CD8-positive, alpha-beta memory T cell (primary cell): ENCODE results near the gene PAX5. TPM values are rescaled to one million over a fixed set of nuclear protein-coding genes. Genes with fewer than 3 reads are reported as not detected.

Experiments used
- CTCF ChIA-PET: fragments of 350-600 bp; sonication (Branson Sonifier 250); formaldehyde crosslinking; loops from one replicate; lab custom pipeline; 2021; ENCODE audit warnings: antibody characterized with exemption; lab: Charles Lee
- POLR2A ChIA-PET: fragments of 350-600 bp; sonication (Branson Sonifier 250); formaldehyde crosslinking; loops from one replicate; lab custom pipeline; 2021; ENCODE audit warnings: antibody characterized with exemption; lab: Charles Lee
- DNase-seq, 5 donors: peaks; one replicate each; pipeline versions ENCODE4 v3.0.0 to v3.0.0-alpha.2; 2020 to 2022; ENCODE audit warnings: mixed read lengths in 1 of 5
- H3K27ac ChIP-seq: one replicate; pipeline ENCODE4 v1.7.0; 2013; ENCODE audit warnings: low read depth, mild to moderate bottlenecking, low read length, moderate library complexity
- H3K27me3 ChIP-seq: 2 replicates; pipeline ENCODE4 v1.7.0; 2013; ENCODE audit warnings: low read length, mild to moderate bottlenecking; ENCODE audit not compliant: insufficient read depth, poor library complexity, severe bottlenecking
- H3K36me3 ChIP-seq: 2 replicates; pipeline ENCODE4 v1.7.0; 2013; ENCODE audit warnings: mild to moderate bottlenecking, low read length, moderate library complexity; ENCODE audit not compliant: insufficient read depth
- H3K4me1 ChIP-seq: 2 replicates; pipeline ENCODE4 v1.7.0; 2013; ENCODE audit warnings: mild to moderate bottlenecking, low read length, moderate library complexity; ENCODE audit not compliant: insufficient read depth
- H3K4me3 ChIP-seq: 2 replicates; pipeline ENCODE4 v1.7.0; 2013; ENCODE audit warnings: mild to moderate bottlenecking, low read length
- H3K9me3 ChIP-seq: 2 replicates; pipeline ENCODE4 v1.7.0; 2013; ENCODE audit warnings: mild to moderate bottlenecking, low read length
- H3K27ac Mint-ChIP-seq, 8 donors: one replicate each; pipeline ENCODE4 v1.8.0; 2020 to 2021; ENCODE audit warnings: mixed read lengths in 8 of 8, mild to moderate bottlenecking in 6 of 8, inconsistent platforms in 3 of 8, moderate library complexity in 3 of 8
- H3K27me3 Mint-ChIP-seq, 2 donors: one replicate each; pipeline ENCODE4 v1.8.0; 2020 to 2021; ENCODE audit warnings: mixed read lengths in 2 of 2, mild to moderate bottlenecking in 1 of 2, moderate library complexity in 1 of 2
- H3K36me3 Mint-ChIP-seq, 3 donors: one replicate each; pipeline ENCODE4 v1.8.0; 2020 to 2021; ENCODE audit warnings: mixed read lengths in 3 of 3, inconsistent platforms in 1 of 3, mild to moderate bottlenecking in 1 of 3
- H3K4me1 Mint-ChIP-seq, 3 donors: one replicate each; pipeline ENCODE4 v1.8.0; 2020 to 2021; ENCODE audit warnings: mixed read lengths in 3 of 3, inconsistent platforms in 1 of 3, mild to moderate bottlenecking in 1 of 3
- H3K4me3 Mint-ChIP-seq, 7 donors: one replicate each; pipeline ENCODE4 v1.8.0; 2020 to 2021; ENCODE audit warnings: mixed read lengths in 7 of 7, mild to moderate bottlenecking in 6 of 7, moderate library complexity in 4 of 7, inconsistent platforms in 2 of 7
- H3K9me3 Mint-ChIP-seq, 5 donors: one replicate each; pipeline ENCODE4 v1.8.0; 2020 to 2022; ENCODE audit warnings: mixed read lengths in 5 of 5, mild to moderate bottlenecking in 3 of 5, moderate library complexity in 2 of 5, inconsistent platforms in 1 of 5
- polyA plus RNA-seq: library from polyadenylated mRNA; unstranded; fragments of 300-500 nt; fragmentation: Illumina TruSeq; gene quantifications from one replicate; pipeline ENCODE4 v1.2.3, GENCODE V29; 2021
- total RNA-seq, 2 experiments: library from RNA; stranded (reverse); gene quantifications; one replicate each; pipeline ENCODE4 v1.2.3, GENCODE V29; 2021

PAX5 gene
- total and polyA plus RNA-seq, 3 experiments from 2014 or later, result 0.18 to 0.29 TPM; not detected in 1

DNA sequence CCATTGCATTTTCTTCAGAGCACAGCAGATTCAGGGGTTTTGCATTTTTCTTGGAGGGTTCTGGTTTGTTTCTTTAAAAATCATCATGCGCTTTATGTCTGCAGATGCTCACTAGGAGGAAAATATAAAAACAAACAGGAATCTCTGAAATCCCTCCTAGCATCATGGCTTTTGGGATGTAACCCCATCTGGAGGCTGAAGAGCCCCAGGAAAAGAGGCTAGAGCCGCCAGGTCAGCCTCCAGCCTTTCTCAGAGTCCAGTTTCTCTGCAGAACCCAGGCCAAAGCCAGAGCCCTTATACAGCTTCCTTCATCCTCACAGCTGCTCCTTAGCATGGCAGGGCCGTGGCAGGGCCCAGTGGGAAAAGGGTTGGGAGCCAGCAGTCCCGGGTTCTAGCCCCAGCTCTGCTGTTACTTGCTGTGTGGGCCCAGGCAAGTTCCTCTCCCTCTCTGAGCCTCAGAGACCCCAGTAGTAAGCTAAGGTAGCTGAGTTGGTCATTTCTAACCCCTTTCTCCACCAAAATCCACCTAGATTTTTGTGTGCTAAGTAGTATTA is 62.1 kb downstream of the PAX5 start:
- no peaks in the 10 kb centered on the region for H3K4me1 ChIP-seq
- POLR2A ChIA-PET, result no interaction called here
- CTCF ChIA-PET, result interaction anchor here (1.8 kb wide), 1 partner anchor 13 kb away, joined by 3 read pairs; no protein-coding TSS in a partner anchor

DNA sequence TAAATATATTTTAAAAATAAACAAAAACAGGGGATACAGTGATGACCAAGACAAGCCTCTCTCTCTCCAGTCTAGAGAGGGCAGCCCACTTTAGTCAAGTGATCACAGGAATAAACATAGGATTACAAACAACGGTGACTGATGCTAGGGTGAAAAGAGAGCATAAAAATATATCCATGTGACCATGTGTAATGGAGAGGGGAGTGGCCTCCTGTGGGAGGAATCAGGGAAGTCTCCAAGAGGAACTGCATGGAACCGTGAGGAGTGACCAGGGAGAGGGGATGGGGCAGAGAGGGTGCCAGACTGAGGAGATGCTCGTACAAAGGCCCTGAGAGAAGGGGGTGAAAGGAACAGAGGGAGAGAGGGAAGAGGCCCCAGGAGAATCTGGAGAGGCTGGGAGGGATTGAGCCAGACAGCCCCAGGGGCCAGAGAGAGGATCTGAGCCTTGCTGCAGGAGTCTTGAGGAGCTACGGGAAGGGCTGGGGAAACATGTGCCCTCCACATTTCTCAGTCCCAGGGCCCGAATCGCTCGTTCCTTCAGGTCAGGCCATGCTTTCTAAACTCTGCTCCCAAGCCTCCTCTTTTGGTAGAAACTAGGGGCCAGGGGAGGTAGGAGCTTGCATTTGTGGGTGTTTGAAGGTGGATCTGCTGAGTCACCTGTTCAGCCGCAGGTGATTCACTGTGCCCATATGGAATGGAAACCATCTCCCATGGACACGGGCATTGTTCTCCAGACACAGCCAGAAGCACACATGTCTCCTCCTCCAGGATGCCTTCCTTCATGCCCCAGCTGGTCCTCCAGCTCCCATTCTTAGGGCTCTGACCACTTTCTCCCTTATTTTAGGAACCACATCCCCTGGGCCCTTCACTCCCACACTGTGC is 63.8 kb downstream of the PAX5 start:
- POLR2A ChIA-PET, result no interaction called here
- no peak overlapping the region for H3K27ac ChIP-seq

More for the DNA sequence above, 62.1 kb downstream of the PAX5 start:
- Histone ChIP-seq H3K27ac (no peak overlapping the region), H3K27me3 (no peaks in the 10 kb centered on the region), H3K36me3 (no peaks in the 10 kb centered on the region), H3K9me3 (no peaks in the 10 kb centered on the region), H3K4me3 (no peak overlapping the region)
- Mint-ChIP-seq H3K9me3 (no peaks in the 10 kb centered on the region), H3K4me1 (no peaks in the 10 kb centered on the region), H3K4me3 (no peak overlapping the region), H3K27me3 (peaks cover 10 to 18% of the 10 kb centered on the region in 2 donors), H3K36me3 (no peaks in the 10 kb centered on the region), H3K27ac (no peak overlapping the region)
- DNase-seq, result no peak

GRCh38 chr9:36969216-36969771 is 64.8 kb downstream of the PAX5 start:
- no peaks in the 10 kb centered on the region for H3K9me3 ChIP-seq
- ChIA-PET CTCF (no interaction called here), POLR2A (no interaction called here)
- H3K27me3 Mint-ChIP-seq, result peaks cover 0 to 5% of the 10 kb centered on the region in 2 donors
- DNase-seq, result no peak
- no peaks in the 10 kb centered on the region for H3K27me3 ChIP-seq
- no peak overlapping the region for H3K4me3 ChIP-seq
- H3K27ac Mint-ChIP-seq, result no peak overlapping the region
- no peaks in the 10 kb centered on the region for H3K9me3 Mint-ChIP-seq
- no peaks in the 10 kb centered on the region for H3K4me1 Mint-ChIP-seq
- no peaks in the 10 kb centered on the region for H3K36me3 Mint-ChIP-seq
- H3K4me1 ChIP-seq, result no peaks in the 10 kb centered on the region
- no peak overlapping the region for H3K4me3 Mint-ChIP-seq
- no peaks in the 10 kb centered on the region for H3K36me3 ChIP-seq
- no peak overlapping the region for H3K27ac ChIP-seq

More for the DNA sequence above, 63.8 kb downstream of the PAX5 start:
- Histone ChIP-seq H3K36me3 (no peaks in the 10 kb centered on the region), H3K27me3 (no peaks in the 10 kb centered on the region), H3K4me3 (no peak overlapping the region), H3K9me3 (no peaks in the 10 kb centered on the region), H3K4me1 (no peaks in the 10 kb centered on the region)
- Mint-ChIP-seq H3K4me1 (no peaks in the 10 kb centered on the region), H3K27ac (no peak overlapping the region), H3K4me3 (no peak overlapping the region), H3K36me3 (no peaks in the 10 kb centered on the region), H3K9me3 (no peaks in the 10 kb centered on the region), H3K27me3 (peaks cover 5% of the 10 kb centered on the region in 2 donors)
- DNase-seq, result no peak
- CTCF ChIA-PET, result interaction anchor here (1.8 kb wide), 1 partner anchor 12 kb away, joined by 3 read pairs; no protein-coding TSS in a partner anchor

DNA sequence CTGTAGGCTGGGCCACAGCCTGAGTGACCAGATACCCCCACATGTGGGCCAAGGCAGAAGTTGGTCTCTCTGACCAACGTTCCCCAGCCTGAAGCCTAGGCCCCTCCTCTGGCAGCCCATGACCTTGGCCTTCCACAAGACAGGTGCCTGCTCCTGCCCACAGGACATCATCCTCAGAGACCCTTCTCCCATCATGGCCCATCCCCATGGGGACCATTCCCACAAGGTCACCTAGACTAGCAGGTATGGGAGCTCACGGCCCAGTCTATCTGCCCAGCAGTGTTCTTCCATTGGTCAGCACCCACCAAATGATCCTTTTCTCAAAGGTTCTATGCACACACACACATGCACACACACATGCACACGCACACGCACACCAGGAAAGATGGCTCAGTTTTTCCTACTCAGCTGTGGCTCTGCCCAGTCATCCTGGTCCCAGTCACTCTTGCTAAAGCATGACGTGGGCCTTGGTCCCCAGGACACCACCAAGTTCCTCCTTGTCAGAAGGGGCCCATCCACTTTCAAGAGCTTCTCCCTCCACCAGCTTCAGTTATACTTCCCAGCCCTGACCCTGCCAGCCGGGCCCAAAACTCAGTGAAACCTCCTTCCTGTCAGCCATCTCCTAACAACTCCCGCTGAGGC is 65.4 kb downstream of the PAX5 start:
- no peak overlapping the region for H3K27ac ChIP-seq
- H3K9me3 Mint-ChIP-seq, result no peaks in the 10 kb centered on the region
- H3K36me3 ChIP-seq, result no peaks in the 10 kb centered on the region
- no peak overlapping the region for H3K4me3 Mint-ChIP-seq
- no peak overlapping the region for H3K4me3 ChIP-seq
- CTCF ChIA-PET, result no interaction called here
- DNase-seq, result no peak
- H3K4me1 ChIP-seq, result no peaks in the 10 kb centered on the region
- H3K27ac Mint-ChIP-seq, result no peak overlapping the region
- H3K4me1 Mint-ChIP-seq, result no peaks in the 10 kb centered on the region
- H3K27me3 ChIP-seq, result no peaks in the 10 kb centered on the region
- H3K27me3 Mint-ChIP-seq, result peaks cover 0 to 5% of the 10 kb centered on the region in 2 donors
- H3K9me3 ChIP-seq, result no peaks in the 10 kb centered on the region
- POLR2A ChIA-PET, result no interaction called here
- no peaks in the 10 kb centered on the region for H3K36me3 Mint-ChIP-seq

DNA sequence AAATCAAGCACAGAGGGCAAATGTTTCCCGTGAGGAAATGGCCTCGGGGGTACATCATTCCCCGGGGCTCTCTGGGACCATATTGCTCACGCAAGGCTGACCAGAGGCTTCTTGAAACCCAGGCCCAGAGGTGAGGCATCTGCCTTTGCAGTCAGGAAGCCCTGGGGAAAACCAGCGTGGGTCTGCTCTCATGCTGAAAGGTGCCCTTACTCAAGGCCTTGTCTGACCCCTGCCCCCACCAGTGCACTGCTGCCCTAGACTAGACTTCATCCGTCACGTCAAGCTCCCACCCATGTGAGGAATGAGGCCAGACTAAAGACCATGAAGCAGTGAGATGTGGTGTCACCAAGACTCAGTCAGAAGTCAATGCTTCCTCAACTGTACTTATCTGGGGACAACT is 66.1 kb downstream of the PAX5 start:
- CTCF ChIA-PET, result no interaction called here
- Mint-ChIP-seq H3K4me3 (no peak overlapping the region), H3K4me1 (no peaks in the 10 kb centered on the region), H3K9me3 (no peaks in the 10 kb centered on the region), H3K27me3 (peaks cover 0 to 8% of the 10 kb centered on the region in 2 donors), H3K27ac (no peak overlapping the region), H3K36me3 (no peaks in the 10 kb centered on the region)
- Histone ChIP-seq H3K36me3 (no peaks in the 10 kb centered on the region), H3K4me1 (no peaks in the 10 kb centered on the region), H3K27me3 (no peaks in the 10 kb centered on the region), H3K27ac (no peak overlapping the region), H3K9me3 (no peaks in the 10 kb centered on the region), H3K4me3 (no peak overlapping the region)
- POLR2A ChIA-PET, result no interaction called here
- no peak for DNase-seq

- Mint-ChIP-seq H3K27ac (peak overlapping the region in 1 of 8 donors; percentile 33), H3K4me3 (no peak overlapping the region), H3K27me3 (peaks cover 6 to 8% of the 10 kb centered on the region in 2 donors), H3K4me1 (no peaks in the 10 kb centered on the region), H3K36me3 (no peaks in the 10 kb centered on the region), H3K9me3 (no peaks in the 10 kb centered on the region)
- H3K27ac ChIP-seq, result no peak overlapping the region
- no peak for DNase-seq
- H3K9me3 ChIP-seq, result no peaks in the 10 kb centered on the region
- ChIA-PET POLR2A (no interaction called here), CTCF (no interaction called here)
- H3K4me3 ChIP-seq, result no peak overlapping the region
- H3K27me3 ChIP-seq, result no peaks in the 10 kb centered on the region
- no peaks in the 10 kb centered on the region for H3K4me1 ChIP-seq
- H3K36me3 ChIP-seq, result no peaks in the 10 kb centered on the region
These were observed 67.5 kb downstream of the PAX5 start for GRCh38 chr9:36966371-36967097.

DNA sequence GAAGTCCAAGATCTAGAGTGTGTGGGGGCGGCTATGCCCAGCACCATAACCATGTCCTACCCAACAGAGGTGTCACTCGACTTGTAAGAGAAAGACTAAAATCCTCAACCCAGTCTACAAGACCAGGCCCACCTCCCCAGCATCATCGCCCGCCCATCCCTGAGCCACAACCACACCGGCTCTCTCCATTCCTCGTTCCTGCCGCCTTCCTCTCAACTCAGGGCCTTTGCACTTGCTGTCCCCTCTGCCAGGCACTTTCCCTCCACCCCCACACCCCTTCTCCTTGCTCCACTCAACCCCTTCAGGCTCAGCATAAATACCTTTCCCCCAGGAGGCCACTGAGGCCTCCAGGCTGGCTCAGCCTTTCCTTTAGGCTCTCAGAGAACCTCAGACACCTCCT is 69.3 kb downstream of the PAX5 start:
- ChIA-PET POLR2A (no interaction called here), CTCF (no interaction called here)
- Histone ChIP-seq H3K36me3 (no peaks in the 10 kb centered on the region), H3K27ac (no peak overlapping the region), H3K9me3 (no peaks in the 10 kb centered on the region), H3K27me3 (no peaks in the 10 kb centered on the region), H3K4me3 (no peak overlapping the region), H3K4me1 (no peaks in the 10 kb centered on the region)
- Mint-ChIP-seq H3K9me3 (no peaks in the 10 kb centered on the region), H3K27me3 (peaks cover 10 to 23% of the 10 kb centered on the region in 2 donors), H3K4me1 (no peaks in the 10 kb centered on the region), H3K36me3 (peaks cover 0 to 3% (median 0%) of the 10 kb centered on the region in 3 donors), H3K4me3 (no peak overlapping the region), H3K27ac (no peak overlapping the region)
- no peak for DNase-seq
